ENCODE results near the gene CORO7. TPM values are rescaled to one million over a fixed set of nuclear protein-coding genes. Genes with fewer than 3 reads are reported as not detected.

CORO7 gene
- total and polyA plus RNA-seq, 9 of the 15 experiments (the other 6 are each of a cell fraction or from before 2014, with no cell fraction given), result 0.45 to 77.2 (median 18.7) TPM

DNA sequence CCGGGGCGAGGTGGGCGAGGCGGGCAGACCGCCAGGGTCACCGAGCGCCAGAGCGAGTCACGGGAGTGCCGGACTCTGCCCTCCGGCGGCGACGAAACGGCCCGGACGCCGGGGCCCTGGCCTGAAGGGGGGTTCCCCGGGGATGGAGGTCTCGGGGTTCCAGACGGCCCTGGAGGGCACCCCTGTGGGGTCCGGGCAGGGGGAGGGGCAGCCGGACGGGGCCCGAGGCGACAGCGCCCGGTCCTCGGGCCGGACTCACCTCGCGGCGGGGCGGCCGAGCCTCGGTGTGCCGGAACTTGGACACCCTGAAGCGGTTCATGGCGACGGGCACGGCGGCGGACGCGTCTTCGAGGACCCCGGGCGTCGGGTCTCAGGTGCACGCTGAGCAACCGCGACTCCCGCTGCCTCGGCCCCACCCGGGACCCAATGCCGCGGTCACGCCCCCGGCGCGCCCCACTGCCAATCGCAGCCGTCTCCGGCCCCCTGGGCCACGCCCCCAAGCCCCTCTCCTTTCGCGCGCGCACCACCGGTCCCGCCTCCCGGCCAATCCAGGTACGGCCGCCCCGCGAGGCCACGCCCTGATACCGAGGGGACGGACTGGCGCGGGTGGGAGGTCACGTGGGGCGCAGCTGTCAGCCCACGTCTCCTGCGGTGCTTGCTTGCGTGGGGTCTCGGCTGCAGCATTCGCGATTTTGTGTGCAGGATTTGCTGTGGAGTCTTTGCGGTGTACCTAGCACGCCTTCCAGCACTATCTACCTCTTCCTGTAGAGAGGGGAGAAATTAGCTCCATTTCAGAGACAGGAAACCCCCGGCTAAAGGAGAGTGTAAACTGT lies at the start of gene CORO7 (continued):
- TF ChIP-seq, protein P1, sequence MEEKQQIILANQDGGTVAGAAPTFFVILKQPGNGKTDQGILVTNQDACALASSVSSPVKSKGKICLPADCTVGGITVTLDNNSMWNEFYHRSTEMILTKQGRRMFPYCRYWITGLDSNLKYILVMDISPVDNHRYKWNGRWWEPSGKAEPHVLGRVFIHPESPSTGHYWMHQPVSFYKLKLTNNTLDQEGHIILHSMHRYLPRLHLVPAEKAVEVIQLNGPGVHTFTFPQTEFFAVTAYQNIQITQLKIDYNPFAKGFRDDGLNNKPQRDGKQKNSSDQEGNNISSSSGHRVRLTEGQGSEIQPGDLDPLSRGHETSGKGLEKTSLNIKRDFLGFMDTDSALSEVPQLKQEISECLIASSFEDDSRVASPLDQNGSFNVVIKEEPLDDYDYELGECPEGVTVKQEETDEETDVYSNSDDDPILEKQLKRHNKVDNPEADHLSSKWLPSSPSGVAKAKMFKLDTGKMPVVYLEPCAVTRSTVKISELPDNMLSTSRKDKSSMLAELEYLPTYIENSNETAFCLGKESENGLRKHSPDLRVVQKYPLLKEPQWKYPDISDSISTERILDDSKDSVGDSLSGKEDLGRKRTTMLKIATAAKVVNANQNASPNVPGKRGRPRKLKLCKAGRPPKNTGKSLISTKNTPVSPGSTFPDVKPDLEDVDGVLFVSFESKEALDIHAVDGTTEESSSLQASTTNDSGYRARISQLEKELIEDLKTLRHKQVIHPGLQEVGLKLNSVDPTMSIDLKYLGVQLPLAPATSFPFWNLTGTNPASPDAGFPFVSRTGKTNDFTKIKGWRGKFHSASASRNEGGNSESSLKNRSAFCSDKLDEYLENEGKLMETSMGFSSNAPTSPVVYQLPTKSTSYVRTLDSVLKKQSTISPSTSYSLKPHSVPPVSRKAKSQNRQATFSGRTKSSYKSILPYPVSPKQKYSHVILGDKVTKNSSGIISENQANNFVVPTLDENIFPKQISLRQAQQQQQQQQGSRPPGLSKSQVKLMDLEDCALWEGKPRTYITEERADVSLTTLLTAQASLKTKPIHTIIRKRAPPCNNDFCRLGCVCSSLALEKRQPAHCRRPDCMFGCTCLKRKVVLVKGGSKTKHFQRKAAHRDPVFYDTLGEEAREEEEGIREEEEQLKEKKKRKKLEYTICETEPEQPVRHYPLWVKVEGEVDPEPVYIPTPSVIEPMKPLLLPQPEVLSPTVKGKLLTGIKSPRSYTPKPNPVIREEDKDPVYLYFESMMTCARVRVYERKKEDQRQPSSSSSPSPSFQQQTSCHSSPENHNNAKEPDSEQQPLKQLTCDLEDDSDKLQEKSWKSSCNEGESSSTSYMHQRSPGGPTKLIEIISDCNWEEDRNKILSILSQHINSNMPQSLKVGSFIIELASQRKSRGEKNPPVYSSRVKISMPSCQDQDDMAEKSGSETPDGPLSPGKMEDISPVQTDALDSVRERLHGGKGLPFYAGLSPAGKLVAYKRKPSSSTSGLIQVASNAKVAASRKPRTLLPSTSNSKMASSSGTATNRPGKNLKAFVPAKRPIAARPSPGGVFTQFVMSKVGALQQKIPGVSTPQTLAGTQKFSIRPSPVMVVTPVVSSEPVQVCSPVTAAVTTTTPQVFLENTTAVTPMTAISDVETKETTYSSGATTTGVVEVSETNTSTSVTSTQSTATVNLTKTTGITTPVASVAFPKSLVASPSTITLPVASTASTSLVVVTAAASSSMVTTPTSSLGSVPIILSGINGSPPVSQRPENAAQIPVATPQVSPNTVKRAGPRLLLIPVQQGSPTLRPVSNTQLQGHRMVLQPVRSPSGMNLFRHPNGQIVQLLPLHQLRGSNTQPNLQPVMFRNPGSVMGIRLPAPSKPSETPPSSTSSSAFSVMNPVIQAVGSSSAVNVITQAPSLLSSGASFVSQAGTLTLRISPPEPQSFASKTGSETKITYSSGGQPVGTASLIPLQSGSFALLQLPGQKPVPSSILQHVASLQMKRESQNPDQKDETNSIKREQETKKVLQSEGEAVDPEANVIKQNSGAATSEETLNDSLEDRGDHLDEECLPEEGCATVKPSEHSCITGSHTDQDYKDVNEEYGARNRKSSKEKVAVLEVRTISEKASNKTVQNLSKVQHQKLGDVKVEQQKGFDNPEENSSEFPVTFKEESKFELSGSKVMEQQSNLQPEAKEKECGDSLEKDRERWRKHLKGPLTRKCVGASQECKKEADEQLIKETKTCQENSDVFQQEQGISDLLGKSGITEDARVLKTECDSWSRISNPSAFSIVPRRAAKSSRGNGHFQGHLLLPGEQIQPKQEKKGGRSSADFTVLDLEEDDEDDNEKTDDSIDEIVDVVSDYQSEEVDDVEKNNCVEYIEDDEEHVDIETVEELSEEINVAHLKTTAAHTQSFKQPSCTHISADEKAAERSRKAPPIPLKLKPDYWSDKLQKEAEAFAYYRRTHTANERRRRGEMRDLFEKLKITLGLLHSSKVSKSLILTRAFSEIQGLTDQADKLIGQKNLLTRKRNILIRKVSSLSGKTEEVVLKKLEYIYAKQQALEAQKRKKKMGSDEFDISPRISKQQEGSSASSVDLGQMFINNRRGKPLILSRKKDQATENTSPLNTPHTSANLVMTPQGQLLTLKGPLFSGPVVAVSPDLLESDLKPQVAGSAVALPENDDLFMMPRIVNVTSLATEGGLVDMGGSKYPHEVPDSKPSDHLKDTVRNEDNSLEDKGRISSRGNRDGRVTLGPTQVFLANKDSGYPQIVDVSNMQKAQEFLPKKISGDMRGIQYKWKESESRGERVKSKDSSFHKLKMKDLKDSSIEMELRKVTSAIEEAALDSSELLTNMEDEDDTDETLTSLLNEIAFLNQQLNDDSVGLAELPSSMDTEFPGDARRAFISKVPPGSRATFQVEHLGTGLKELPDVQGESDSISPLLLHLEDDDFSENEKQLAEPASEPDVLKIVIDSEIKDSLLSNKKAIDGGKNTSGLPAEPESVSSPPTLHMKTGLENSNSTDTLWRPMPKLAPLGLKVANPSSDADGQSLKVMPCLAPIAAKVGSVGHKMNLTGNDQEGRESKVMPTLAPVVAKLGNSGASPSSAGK (IDR thresholded peaks at IDR 0.05), result peak; percentile 58
- TF ChIP-seq, protein P2, sequence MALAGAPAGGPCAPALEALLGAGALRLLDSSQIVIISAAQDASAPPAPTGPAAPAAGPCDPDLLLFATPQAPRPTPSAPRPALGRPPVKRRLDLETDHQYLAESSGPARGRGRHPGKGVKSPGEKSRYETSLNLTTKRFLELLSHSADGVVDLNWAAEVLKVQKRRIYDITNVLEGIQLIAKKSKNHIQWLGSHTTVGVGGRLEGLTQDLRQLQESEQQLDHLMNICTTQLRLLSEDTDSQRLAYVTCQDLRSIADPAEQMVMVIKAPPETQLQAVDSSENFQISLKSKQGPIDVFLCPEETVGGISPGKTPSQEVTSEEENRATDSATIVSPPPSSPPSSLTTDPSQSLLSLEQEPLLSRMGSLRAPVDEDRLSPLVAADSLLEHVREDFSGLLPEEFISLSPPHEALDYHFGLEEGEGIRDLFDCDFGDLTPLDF (CRISPR knock-in tag; IDR thresholded peaks at IDR 0.05), result peak; percentile 97
- TF ChIP-seq, protein P3, sequence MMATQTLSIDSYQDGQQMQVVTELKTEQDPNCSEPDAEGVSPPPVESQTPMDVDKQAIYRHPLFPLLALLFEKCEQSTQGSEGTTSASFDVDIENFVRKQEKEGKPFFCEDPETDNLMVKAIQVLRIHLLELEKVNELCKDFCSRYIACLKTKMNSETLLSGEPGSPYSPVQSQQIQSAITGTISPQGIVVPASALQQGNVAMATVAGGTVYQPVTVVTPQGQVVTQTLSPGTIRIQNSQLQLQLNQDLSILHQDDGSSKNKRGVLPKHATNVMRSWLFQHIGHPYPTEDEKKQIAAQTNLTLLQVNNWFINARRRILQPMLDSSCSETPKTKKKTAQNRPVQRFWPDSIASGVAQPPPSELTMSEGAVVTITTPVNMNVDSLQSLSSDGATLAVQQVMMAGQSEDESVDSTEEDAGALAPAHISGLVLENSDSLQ (IDR thresholded peaks at IDR 0.05), result peak; percentile 87
- peak; percentile 31 for TF ChIP-seq SP2 (IDR thresholded peaks at IDR 0.05; ENCODE audit: extremely low read depth, low read depth, low read length, poor library complexity, severe bottlenecking)
- peak; percentile 73; the same call in 1 of the 2 replicates for TF ChIP-seq MTA3 (IDR thresholded peaks at IDR 0.05; ENCODE audit: borderline replicate concordance)
- TF ChIP-seq ESRRA (IDR thresholded peaks at IDR 0.05; ENCODE audit: borderline replicate concordance, low read depth), result peak; percentile 57; the same call in 1 of the 2 replicates
- no peak for TF ChIP-seq PPARD (CRISPR knock-in tag; IDR thresholded peaks at IDR 0.05)
- peak; percentile 95 for TF ChIP-seq TOE1 (IDR thresholded peaks at IDR 0.05; ENCODE audit: borderline replicate concordance)
- no peak for TF ChIP-seq TOE1 (CRISPR knock-in tag; IDR thresholded peaks at IDR 0.05; ENCODE audit: borderline replicate concordance, low read depth)
- peak; percentile 94 for TF ChIP-seq L3MBTL2 (IDR thresholded peaks at IDR 0.05)
- peak in 1 of 3 experiments; percentile 64 for TF ChIP-seq YY1 (IDR thresholded peaks at IDR 0.05; ENCODE audit: borderline replicate concordance in 1 of 3, control insufficient read depth in 1 of 3, extremely low read depth in 1 of 3, insufficient read depth in 3 of 3, insufficient read length in 1 of 3, insufficient replicate concordance in 2 of 3, low read depth in 1 of 3, low read length in 2 of 3)

Data from K562 (cell line).